B cell (primary cell): ENCODE data around the gene ZNF614.

Experiments used
- CTCF ChIP-seq: fragments of 200-600 bp; IDR thresholded peaks from one replicate; pipeline ENCODE4 v1.8.0; 2022; ENCODE audit warnings: antibody characterized with exemption, mild to moderate bottlenecking
- EZH2 ChIP-seq: IDR thresholded peaks from 2 replicates; pipeline ENCODE4 v1.6.1; 2012; ENCODE audit warnings: borderline replicate concordance, low read depth, mild to moderate bottlenecking, moderate library complexity, low read length; ENCODE audit not compliant: insufficient read depth, poor library complexity, severe bottlenecking

- no peak for TF ChIP-seq CTCF
- TF ChIP-seq EZH2: no peak
These were observed 11.0 kb upstream of the ZNF614 start for GRCh38 chr19:52039169-52039568.
